GF-D8 (cell line): Measurements from ENCODE around the gene FYTTD1.

Source experiments
- DNase-seq: peaks from one replicate; lab custom pipeline; 2025; lab: John Stamatoyannopoulos, UW

FYTTD1 gene

DNA sequence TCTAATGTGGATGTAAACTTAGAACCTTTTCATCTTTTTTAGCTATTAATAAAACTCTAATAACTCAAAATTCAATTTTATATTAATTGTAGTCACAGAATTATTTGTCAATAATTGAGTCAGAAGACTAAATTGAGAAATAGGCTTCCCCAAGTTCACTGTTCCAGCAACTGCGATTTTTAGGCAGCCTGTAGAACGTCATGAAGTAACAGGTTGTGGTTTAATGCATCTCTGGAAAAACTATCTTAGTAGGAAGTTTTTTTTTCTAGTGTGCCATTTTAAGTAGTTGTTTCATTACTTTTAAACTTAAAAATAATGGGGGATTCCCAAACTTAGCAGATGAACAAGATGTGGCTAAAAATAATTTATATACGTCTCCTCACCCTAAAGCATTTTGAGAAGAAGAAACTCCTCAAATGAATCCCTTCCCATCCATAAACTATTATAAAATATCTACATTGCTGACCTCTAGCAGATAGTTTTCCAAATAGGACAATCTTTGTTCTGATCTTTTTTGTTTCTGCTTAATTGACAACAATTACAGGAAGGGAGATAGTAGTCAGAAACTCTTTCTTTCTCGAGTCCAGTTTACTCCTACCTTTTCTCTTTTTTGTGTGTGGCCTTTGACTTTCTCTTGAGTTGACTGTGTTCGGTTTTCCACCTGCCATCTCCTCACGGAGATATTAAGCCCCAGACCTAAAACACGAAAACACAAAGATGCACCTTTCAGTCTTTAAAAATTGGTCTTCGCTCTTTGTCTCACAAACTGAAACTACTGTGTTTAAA lies 84.4 kb downstream of the FYTTD1 start:
- no peak for DNase-seq

DNA sequence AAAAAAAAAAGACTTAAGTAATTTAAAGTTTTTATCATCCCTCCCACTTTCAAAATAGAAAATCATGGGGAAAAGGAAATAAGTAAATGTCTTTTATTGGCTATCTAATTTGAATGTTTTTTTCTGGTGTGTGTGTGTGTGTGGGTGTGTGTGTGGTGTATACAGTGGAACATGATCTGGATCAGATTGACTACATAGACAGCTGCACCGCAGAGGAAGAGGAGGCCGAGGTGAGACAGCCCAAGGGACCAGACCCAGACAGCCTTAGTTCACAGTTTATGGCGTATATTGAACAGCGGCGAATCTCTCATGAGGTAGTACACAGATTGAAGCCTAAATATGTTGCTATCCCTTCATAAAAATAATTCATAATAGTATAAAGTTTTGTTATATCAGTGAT lies 85.8 kb downstream of the FYTTD1 start:
- DNase-seq: no peak

DNA sequence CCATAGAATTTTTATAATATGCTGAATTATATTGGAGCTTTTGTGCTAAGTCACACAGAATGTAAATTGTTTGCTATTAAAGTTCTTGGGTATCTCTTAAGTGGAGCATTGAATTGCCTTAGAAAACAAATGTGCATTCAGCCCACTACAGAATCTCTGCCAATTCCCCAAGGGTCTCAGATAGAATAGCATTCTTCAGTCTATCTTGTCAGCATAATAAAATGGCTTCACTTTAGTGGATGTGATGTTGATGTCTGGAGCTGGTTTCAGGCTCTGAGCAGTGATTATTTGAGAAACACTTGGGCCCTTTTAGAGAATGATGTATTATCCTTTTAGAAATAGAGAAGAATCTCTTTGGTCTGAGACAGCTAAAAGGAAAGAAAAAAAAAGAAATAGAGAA lies 86.6 kb downstream of the FYTTD1 start:
- DNase-seq: no peak
